H1 (cell line): ENCODE results near the gene AGBL4.

Experiments used
- BRCA1 ChIP-seq: IDR thresholded peaks from 2 replicates; pipeline ENCODE4 v1.6.1; 2012; ENCODE audit warnings: low read depth, low read length, improper control_type of control experiment
- CTCF ChIP-seq, 3 experiments: IDR thresholded peaks; 1 replicate in 2 of 3; 2 replicates in 1 of 3; pipeline versions ENCODE4 v1.5.1 to v1.6.1; 2011; ENCODE audit warnings: low read length in 3 of 3, mild to moderate bottlenecking in 3 of 3, inconsistent platforms in 2 of 3, low read depth in 1 of 3, moderate library complexity in 1 of 3; ENCODE audit not compliant: insufficient read depth in 1 of 3; ENCODE audit errors: control extremely low read depth in 1 of 3
- EGR1 ChIP-seq: IDR thresholded peaks from 2 replicates; pipeline ENCODE4 v1.6.1; 2011; ENCODE audit warnings: low read depth, low read length, borderline replicate concordance
- EZH2 ChIP-seq: fragments of 200-600 bp; sonication (generic); IDR thresholded peaks from 2 replicates; pipeline ENCODE4 v1.7.1; 2012; ENCODE audit warnings: low read depth, mild to moderate bottlenecking, moderate library complexity, low read length, inconsistent platforms; ENCODE audit not compliant: severe bottlenecking
- POLR2A ChIP-seq, 2 experiments: IDR thresholded peaks; 1 replicate in 1 of 2; 2 replicates in 1 of 2; pipeline ENCODE4 v1.6.1; 2011; ENCODE audit warnings: low read depth in 2 of 2, low read length in 2 of 2, mild to moderate bottlenecking in 2 of 2; ENCODE audit errors: control extremely low read depth in 1 of 2
- SP1 ChIP-seq: IDR thresholded peaks from 2 replicates; pipeline ENCODE4 v1.6.1; 2011; ENCODE audit warnings: low read depth, low read length
- SRF ChIP-seq: IDR thresholded peaks from 2 replicates; pipeline ENCODE4 v1.6.1; 2011; ENCODE audit warnings: mild to moderate bottlenecking, low read depth, low read length, moderate library complexity
- ZNF274 ChIP-seq: IDR thresholded peaks from 2 replicates; pipeline ENCODE4 v1.7.0; 2012; ENCODE audit warnings: low read length, borderline replicate concordance; ENCODE audit errors: extremely low read depth

GRCh38 chr1:48996311-48996710 lies 1027.4 kb downstream of the AGBL4 start:
- TF ChIP-seq SP1 = no peak
- TF ChIP-seq CTCF (IDR thresholded peaks at IDR 0.05; ENCODE audit: control extremely low read depth in 1 of 3, insufficient read depth in 1 of 3, low read depth in 1 of 3, low read length in 3 of 3) = no peak
- TF ChIP-seq POLR2A (IDR thresholded peaks at IDR 0.05; ENCODE audit: control extremely low read depth in 1 of 2, low read depth in 2 of 2, low read length in 2 of 2) = no peak
- TF ChIP-seq EZH2 = no peak
- TF ChIP-seq EGR1 = no peak
- no peak for TF ChIP-seq ZNF274
- no peak for TF ChIP-seq SRF
- no peak for TF ChIP-seq BRCA1
